PFSK-1 (cell line): Measurements from ENCODE around the gene ATF6.

Experiments used
- FOXP2 ChIP-seq: optimal IDR thresholded peaks from 2 replicates; pipeline ENCODE3; 2011; ENCODE audit warnings: borderline replicate concordance, control low read depth, inconsistent platforms; ENCODE audit not compliant: insufficient read depth; ENCODE audit errors: extremely low read length, extremely low read depth
- POLR2AphosphoS5 ChIP-seq: IDR thresholded peaks from 2 replicates; pipeline ENCODE4 v1.6.1; 2012; ENCODE audit warnings: low read depth, mild to moderate bottlenecking, control low read depth, low read length, moderate library complexity
- REST ChIP-seq, 2 experiments: IDR thresholded peaks; 2 replicates each; pipeline versions ENCODE4 v1.6.1 to v1.8.0; 2011 to 2012; ENCODE audit warnings: low read depth in 2 of 2, low read length in 2 of 2, control low read depth in 1 of 2, inconsistent platforms in 1 of 2, mild to moderate bottlenecking in 1 of 2, moderate library complexity in 1 of 2; ENCODE audit not compliant: insufficient read depth in 1 of 2
- SIN3A ChIP-seq: IDR thresholded peaks from 2 replicates; pipeline ENCODE4 v1.6.1; 2012; ENCODE audit warnings: mild to moderate bottlenecking, low read length, moderate library complexity, borderline replicate concordance; ENCODE audit not compliant: insufficient read depth
- TAF1 ChIP-seq: IDR thresholded peaks from 2 replicates; pipeline ENCODE4 v1.6.1; 2012; ENCODE audit warnings: low read length, control low read depth, borderline replicate concordance; ENCODE audit not compliant: insufficient read depth

The ATF6 gene

GRCh38 chr1:161834967-161835550 is 68.9 kb downstream of the ATF6 start:
- TF ChIP-seq SIN3A (no peak), REST (IDR thresholded peaks at IDR 0.05; ENCODE audit: insufficient read depth in 1 of 2, low read depth in 2 of 2, low read length in 2 of 2) (no peak), POLR2AphosphoS5 (no peak), FOXP2 (no peak), TAF1 (no peak)

GRCh38 chr1:161836018-161836417 is 69.9 kb downstream of the ATF6 start:
- TF ChIP-seq POLR2AphosphoS5 (no peak), SIN3A (no peak), FOXP2 (no peak), REST (IDR thresholded peaks at IDR 0.05; ENCODE audit: insufficient read depth in 1 of 2, low read depth in 2 of 2, low read length in 2 of 2) (no peak), TAF1 (no peak)

- TF ChIP-seq TAF1 (no peak), POLR2AphosphoS5 (no peak), REST (IDR thresholded peaks at IDR 0.05; ENCODE audit: insufficient read depth in 1 of 2, low read depth in 2 of 2, low read length in 2 of 2) (no peak), SIN3A (no peak), FOXP2 (no peak)
Measured at GRCh38 chr1:161838362-161838761, 72.2 kb downstream of the ATF6 start.

GRCh38 chr1:161838885-161839284 is 72.8 kb downstream of the ATF6 start:
- TF ChIP-seq TAF1 (no peak), FOXP2 (no peak), REST (IDR thresholded peaks at IDR 0.05; ENCODE audit: insufficient read depth in 1 of 2, low read depth in 2 of 2, low read length in 2 of 2) (no peak), POLR2AphosphoS5 (no peak), SIN3A (no peak)
